ENCODE results near the gene CNTNAP5. TPM values are rescaled to one million over a fixed set of nuclear protein-coding genes. Genes with fewer than 3 reads are reported as not detected.
A peak's percentile ranks its signal among the peaks of the same experiment; 100 is the strongest.

The CNTNAP5 gene
- total and polyA plus RNA-seq, 2 donors from 2014 or later, result 0.50 TPM; not detected in 1

- Histone ChIP-seq H3K4me1 (ENCODE audit: control insufficient read depth in 2 of 3, insufficient read depth in 2 of 3, low read depth in 1 of 3, low read length in 3 of 3) (no peaks in the 10 kb centered on the region), H3K36me3 (ENCODE audit: control insufficient read depth in 2 of 3, insufficient read depth in 3 of 3, low read length in 3 of 3) (no peaks in the 10 kb centered on the region), H3K27ac (ENCODE audit: low read depth in 2 of 2, low read length in 2 of 2) (no peak overlapping the region), H3K4me3 (ENCODE audit: low read length in 3 of 3) (no peak overlapping the region), H3K9me3 (ENCODE audit: control insufficient read depth in 2 of 3, insufficient read depth in 1 of 3, low read length in 3 of 3) (no peaks in the 10 kb centered on the region), H3K27me3 (ENCODE audit: control insufficient read depth, insufficient read depth, low read length) (no peaks in the 10 kb centered on the region), H3K9ac (ENCODE audit: low read length in 3 of 3) (no peak overlapping the region)
- intact Hi-C loops (cut with DNase I), result no loop called here
- DNase-seq, result peak in 1 of 5 donors; percentile 27
- no peak for FAIRE-seq
- no peak for TF ChIP-seq CTCF (IDR thresholded peaks at IDR 0.05; ENCODE audit: borderline replicate concordance, extremely low read depth, insufficient read depth)
Measured at GRCh38 chr2:124267794-124268193, 242.7 kb downstream of the CNTNAP5 start.

GRCh38 chr2:124269348-124269747, 244.3 kb downstream of the CNTNAP5 start:
- H3K4me1 ChIP-seq (ENCODE audit: control insufficient read depth in 2 of 3, insufficient read depth in 2 of 3, low read depth in 1 of 3, low read length in 3 of 3), result no peaks in the 10 kb centered on the region
- no peak for FAIRE-seq

GRCh38 chr2:124272261-124272841, 247.3 kb downstream of the CNTNAP5 start:
- Histone ChIP-seq H3K27me3 (ENCODE audit: control insufficient read depth, insufficient read depth, low read length) (no peaks in the 10 kb centered on the region), H3K27ac (ENCODE audit: low read depth in 2 of 2, low read length in 2 of 2) (no peak overlapping the region), H3K9ac (ENCODE audit: low read length in 3 of 3) (no peak overlapping the region), H3K36me3 (ENCODE audit: control insufficient read depth in 2 of 3, insufficient read depth in 3 of 3, low read length in 3 of 3) (no peaks in the 10 kb centered on the region), H3K9me3 (ENCODE audit: control insufficient read depth in 2 of 3, insufficient read depth in 1 of 3, low read length in 3 of 3) (peaks cover 0 to 3% (median 0%) of the 10 kb centered on the region in 3 donors), H3K4me1 (ENCODE audit: control insufficient read depth in 2 of 3, insufficient read depth in 2 of 3, low read depth in 1 of 3, low read length in 3 of 3) (peaks cover 0 to 5% (median 0%) of the 10 kb centered on the region in 3 donors), H3K4me3 (ENCODE audit: low read length in 3 of 3) (no peak overlapping the region)
- TF ChIP-seq CTCF (IDR thresholded peaks at IDR 0.05; ENCODE audit: borderline replicate concordance, extremely low read depth, insufficient read depth), result no peak
- no peak for FAIRE-seq
- DNase-seq, result no peak
- intact Hi-C loops (cut with DNase I), result no loop called here

More at GRCh38 chr2:124269348-124269747, 244.3 kb downstream of the CNTNAP5 start:
- Histone ChIP-seq H3K9ac (ENCODE audit: low read length in 3 of 3) (no peak overlapping the region), H3K4me3 (ENCODE audit: low read length in 3 of 3) (no peak overlapping the region), H3K36me3 (ENCODE audit: control insufficient read depth in 2 of 3, insufficient read depth in 3 of 3, low read length in 3 of 3) (no peaks in the 10 kb centered on the region), H3K9me3 (ENCODE audit: control insufficient read depth in 2 of 3, insufficient read depth in 1 of 3, low read length in 3 of 3) (no peaks in the 10 kb centered on the region), H3K27me3 (ENCODE audit: control insufficient read depth, insufficient read depth, low read length) (no peaks in the 10 kb centered on the region), H3K27ac (ENCODE audit: low read depth in 2 of 2, low read length in 2 of 2) (no peak overlapping the region)
- intact Hi-C loops (cut with DNase I), result no loop called here
- TF ChIP-seq CTCF (IDR thresholded peaks at IDR 0.05; ENCODE audit: borderline replicate concordance, extremely low read depth, insufficient read depth), result no peak
- DNase-seq, result no peak

- no peak for FAIRE-seq
Measured at GRCh38 chr2:124281541-124281940, 256.5 kb downstream of the CNTNAP5 start.

More at GRCh38 chr2:124281541-124281940, 256.5 kb downstream of the CNTNAP5 start:
- TF ChIP-seq CTCF (IDR thresholded peaks at IDR 0.05; ENCODE audit: borderline replicate concordance, extremely low read depth, insufficient read depth), result no peak
- no peak for DNase-seq
- peaks cover 0 to under 1% (median 0%) of the 10 kb centered on the region in 3 donors for H3K4me1 ChIP-seq (ENCODE audit: control insufficient read depth in 2 of 3, insufficient read depth in 2 of 3, low read depth in 1 of 3, low read length in 3 of 3)
- no peak overlapping the region for H3K4me3 ChIP-seq (ENCODE audit: low read length in 3 of 3)
- intact Hi-C loops (cut with DNase I), result no loop called here
- no peak overlapping the region for H3K27ac ChIP-seq (ENCODE audit: low read depth in 2 of 2, low read length in 2 of 2)
- H3K36me3 ChIP-seq (ENCODE audit: control insufficient read depth in 2 of 3, insufficient read depth in 3 of 3, low read length in 3 of 3), result no peaks in the 10 kb centered on the region
- H3K27me3 ChIP-seq (ENCODE audit: control insufficient read depth, insufficient read depth, low read length), result no peaks in the 10 kb centered on the region
- H3K9ac ChIP-seq (ENCODE audit: low read length in 3 of 3), result no peak overlapping the region
- peaks cover 0 to 7% (median 0%) of the 10 kb centered on the region in 3 donors for H3K9me3 ChIP-seq (ENCODE audit: control insufficient read depth in 2 of 3, insufficient read depth in 1 of 3, low read length in 3 of 3)
